Gastrocnemius medialis (tissue), 4 donors: ENCODE results near the gene AFAP1L2. TPM values are rescaled to one million over a fixed set of nuclear protein-coding genes. Genes with fewer than 3 reads are reported as not detected.

ENCODE experiments used
- ATAC-seq, 2 donors: fragments of 150-250 bp; one replicate each; pipeline ENCODE4 v1.9.1; 2016
- DNase-seq, 2 donors: peaks; one replicate each; pipeline ENCODE4 v3.0.0-alpha.2; 2019
- H3K27ac ChIP-seq, 4 donors: fragments of 200-600 bp; sonication (generic); 1 replicate in 1 of 4; 2 replicates in 3 of 4; pipeline ENCODE4 v1.5.1; 2016 to 2018; ENCODE audit warnings: mild to moderate bottlenecking in 2 of 4, moderate library complexity in 1 of 4
- H3K27me3 ChIP-seq, 3 donors: fragments of 200-600 bp; sonication (generic) in 2 of 3; 1 replicate in 1 of 3; 2 replicates in 2 of 3; pipeline versions ENCODE4 v1.5.1 to v1.6.0; 2016 to 2019; ENCODE audit warnings: mild to moderate bottlenecking in 1 of 3, moderate library complexity in 1 of 3
- H3K36me3 ChIP-seq, 2 donors: fragments of 200-600 bp; sonication (generic) in 1 of 2; one replicate each; pipeline ENCODE4 v1.5.1; 2017 to 2018
- H3K4me1 ChIP-seq, 2 donors: fragments of 200-600 bp; sonication (generic) in 1 of 2; one replicate each; pipeline ENCODE4 v1.5.1; 2016 to 2017; ENCODE audit warnings: mild to moderate bottlenecking in 2 of 2
- H3K4me3 ChIP-seq, 4 donors: fragments of 200-600 bp; sonication (generic) in 3 of 4; 1 replicate in 1 of 4; 2 replicates in 3 of 4; pipeline ENCODE4 v1.5.1; 2016 to 2019; ENCODE audit warnings: mild to moderate bottlenecking in 2 of 4
- H3K9me3 ChIP-seq, 3 donors: fragments of 200-600 bp; sonication (generic) in 2 of 3; 1 replicate in 1 of 3; 2 replicates in 2 of 3; pipeline ENCODE4 v1.5.1; 2016 to 2019
- CTCF ChIP-seq, 5 experiments: fragments of 450-650 bp in 3 of 5; fragments of 200-600 bp in 2 of 5; sonication (generic) in 2 of 5; IDR thresholded peaks in 4 of 5; conservative IDR thresholded peaks in 1 of 5; 1 replicate in 4 of 5; 2 replicates in 1 of 5; pipeline ENCODE4 v1.5.1; 2016 to 2019; ENCODE audit warnings: antibody characterized with exemption in 5 of 5, mild to moderate bottlenecking in 3 of 5, moderate library complexity in 3 of 5
- POLR2A ChIP-seq, 2 donors: fragments of 450-650 bp; IDR thresholded peaks; one replicate each; pipeline ENCODE4 v1.6.1; 2017; ENCODE audit warnings: antibody characterized with exemption in 2 of 2, mild to moderate bottlenecking in 2 of 2, moderate library complexity in 2 of 2
- in situ Hi-C, 4 donors: fragments of 200-750 bp; cut with MboI; loops; one replicate each; pipeline versions ENCODE4 v1.15.0 to v1.8.0; 2017; ENCODE audit warnings: low sequenced_read_pairs in 4 of 4
- intact Hi-C: fragments of 100-400 bp; cut with DNase I; formaldehyde crosslinking; loops from one replicate; pipeline ENCODE4 v1.15.1; 2023; ENCODE audit warnings: low total_unique reads
- total RNA-seq, 4 donors: library from RNA; depleted of rRNA; stranded (reverse); fragments of >200 nt; gene quantifications; one replicate each; pipeline versions ENCODE4 v1.1.0 to v1.2.3, GENCODE V29; 2016

Gene AFAP1L2
- total RNA-seq, 4 donors from 2014 or later, result 1.3 to 3.5 (median 2.1) TPM

- intact Hi-C loops, result loop anchor here (5.0 to 10.0 kb wide), 2 partner anchors 70 to 97 kb away; no protein-coding TSS in a partner anchor
- no peaks in the 10 kb centered on the region for H3K36me3 ChIP-seq
- peaks cover 36 to 42% (median 39%) of the 10 kb centered on the region in 3 donors for H3K27me3 ChIP-seq
- H3K4me1 ChIP-seq, result peaks cover 19 to 22% of the 10 kb centered on the region in 2 donors
- in situ Hi-C loops, result no loop called here
- DNase-seq, result no peak
- H3K9me3 ChIP-seq, result no peaks in the 10 kb centered on the region
- peak overlapping the region in 3 of 4 donors; percentile 13 to 53 (median 47) for H3K27ac ChIP-seq
- TF ChIP-seq POLR2A (IDR thresholded peaks at IDR 0.05) (no peak), CTCF (IDR thresholded peaks at IDR 0.05 in 4 of 5, conservative IDR thresholded peaks at IDR 0.05 in 1 of 5) (no peak)
- no peak overlapping the region for H3K4me3 ChIP-seq
- no peak for ATAC-seq
These were observed 2.1 kb downstream of the AFAP1L2 start for GRCh38 chr10:114402233-114402632.

- Histone ChIP-seq H3K27ac (peak overlapping the region in 2 of 4 donors; percentile 31 to 37), H3K4me1 (peaks cover 22 to 25% of the 10 kb centered on the region in 2 donors), H3K27me3 (peaks cover 36 to 42% (median 39%) of the 10 kb centered on the region in 3 donors), H3K36me3 (no peaks in the 10 kb centered on the region), H3K4me3 (no peak overlapping the region), H3K9me3 (no peaks in the 10 kb centered on the region)
- DNase-seq (peak; percentile 49 to 71), ATAC-seq (peak; percentile 68 to 70)
- no peak for TF ChIP-seq CTCF (IDR thresholded peaks at IDR 0.05 in 4 of 5, conservative IDR thresholded peaks at IDR 0.05 in 1 of 5)
- no peak for TF ChIP-seq POLR2A (IDR thresholded peaks at IDR 0.05)
- in situ Hi-C loops (no loop called here), intact Hi-C loops (loop anchor here (5.0 to 10.0 kb wide), 2 partner anchors 69 to 96 kb away; no protein-coding TSS in a partner anchor)
These were observed 3.0 kb downstream of the AFAP1L2 start for GRCh38 chr10:114401195-114401791.

GRCh38 chr10:114400091-114400490 lies 4.2 kb downstream of the AFAP1L2 start:
- DNase-seq (no peak), ATAC-seq (no peak)
- no peaks in the 10 kb centered on the region for H3K9me3 ChIP-seq
- peaks cover 37 to 42% (median 40%) of the 10 kb centered on the region in 3 donors for H3K27me3 ChIP-seq
- intact Hi-C loops (loop anchor here (5.0 to 10.0 kb wide), 2 partner anchors 68 to 95 kb away; no protein-coding TSS in a partner anchor), in situ Hi-C loops (no loop called here)
- peak overlapping the region in 2 of 4 donors; percentile 0 to 34 for H3K27ac ChIP-seq
- no peaks in the 10 kb centered on the region for H3K36me3 ChIP-seq
- TF ChIP-seq POLR2A (IDR thresholded peaks at IDR 0.05) (no peak), CTCF (IDR thresholded peaks at IDR 0.05 in 4 of 5, conservative IDR thresholded peaks at IDR 0.05 in 1 of 5) (no peak)
- no peak overlapping the region for H3K4me3 ChIP-seq
- H3K4me1 ChIP-seq, result peaks cover 22 to 25% of the 10 kb centered on the region in 2 donors

GRCh38 chr10:114399576-114399975 lies 4.7 kb downstream of the AFAP1L2 start:
- peaks cover 37 to 42% (median 39%) of the 10 kb centered on the region in 3 donors for H3K27me3 ChIP-seq
- intact Hi-C loops, result no loop called here
- no peaks in the 10 kb centered on the region for H3K9me3 ChIP-seq
- in situ Hi-C loops, result no loop called here
- no peak for DNase-seq
- TF ChIP-seq POLR2A (IDR thresholded peaks at IDR 0.05), result no peak
- no peak for TF ChIP-seq CTCF (IDR thresholded peaks at IDR 0.05 in 4 of 5, conservative IDR thresholded peaks at IDR 0.05 in 1 of 5)
- peaks cover 22 to 25% of the 10 kb centered on the region in 2 donors for H3K4me1 ChIP-seq
- H3K4me3 ChIP-seq, result no peak overlapping the region
- H3K36me3 ChIP-seq, result no peaks in the 10 kb centered on the region
- ATAC-seq, result no peak
- peak overlapping the region in 2 of 4 donors; percentile 34 to 44 for H3K27ac ChIP-seq
